GM12878 (cell line): ENCODE measurements around the gene TK2. TPM values are rescaled to one million over a fixed set of nuclear protein-coding genes. Genes with fewer than 3 reads are reported as not detected.

Experiments used
- ATAC-seq: fragments of 200-7000 bp; cut with Tn5 transposase; 3 replicates; pipeline ENCODE4 v1.9.1; 2020; ENCODE audit warnings: mild to moderate bottlenecking, moderate library complexity
- BruUV-seq: library from RNA; stranded (reverse); fragments of 400-500 nt; replicated peaks from 2 replicates; lab custom pipeline; 2021; lab: Mats Ljungman, UMichigan
- CTCF ChIA-PET: fragments of 300-600 bp; sonication (Branson Sonifier 250); formaldehyde crosslinking; extraction: SDS; loops from one replicate; lab custom pipeline; 2021; ENCODE audit warnings: inconsistent platforms; lab: Yijun Ruan, JAX
- POLR2A ChIA-PET: fragments of 350-600 bp; formaldehyde crosslinking; extraction: SDS; loops from one replicate; lab custom pipeline; 2021; ENCODE audit warnings: inconsistent platforms; lab: Charles Lee
- RAD21 ChIA-PET: fragments of 300-600 bp; sonication (Branson Sonifier 250); formaldehyde crosslinking; loops from one replicate; lab custom pipeline; 2023; ENCODE audit warnings: antibody characterized with exemption; ENCODE audit not compliant: unreplicated experiment; lab: Charles Lee
- SMC1A ChIA-PET: fragments of 300-600 bp; sonication (Branson Sonifier 250); formaldehyde crosslinking; loops from one replicate; lab custom pipeline; 2023; ENCODE audit not compliant: unreplicated experiment, uncharacterized antibody; lab: Charles Lee
- DNase-seq: peaks from one replicate; pipeline ENCODE4 v3.0.0-alpha.2; 2011; ENCODE audit warnings: low read depth, low spot score
- FAIRE-seq: peaks from 3 replicates; lab custom pipeline; 2011; peaks lifted over from hg19 to GRCh38; lab: Jason Lieb, UNC
- H2AFZ ChIP-seq: 2 replicates; pipeline ENCODE4 v1.6.0; 2011; ENCODE audit warnings: low read depth, low read length, control low read depth; ENCODE audit not compliant: control insufficient read depth
- H3K27ac ChIP-seq: 2 replicates; pipeline ENCODE4 v1.5.1; 2011; ENCODE audit warnings: control low read depth; ENCODE audit not compliant: control insufficient read depth, insufficient read depth
- H3K27me3 ChIP-seq, 2 experiments: replicated peaks in 1 of 2; 2 replicates each; pipeline versions ENCODE4 v1.6.0 to v1.6.1; 2011; ENCODE audit warnings: low read length in 1 of 2; ENCODE audit not compliant: control insufficient read depth in 2 of 2, insufficient read depth in 2 of 2
- H3K36me3 ChIP-seq, 2 experiments: 2 replicates each; pipeline ENCODE4 v1.5.1; 2011; ENCODE audit warnings: low read length in 1 of 2; ENCODE audit not compliant: control insufficient read depth in 2 of 2, insufficient read depth in 2 of 2
- H3K4me1 ChIP-seq: 2 replicates; pipeline ENCODE4 v1.6.1; 2011; ENCODE audit warnings: mild to moderate bottlenecking, low read length, moderate library complexity, mixed read lengths; ENCODE audit not compliant: control insufficient read depth, insufficient read depth
- H3K4me2 ChIP-seq: 2 replicates; pipeline ENCODE4 v1.6.0; 2011; ENCODE audit warnings: control low read depth; ENCODE audit not compliant: control insufficient read depth, insufficient read depth
- H3K4me3 ChIP-seq: fragments of 200-600 bp; sonication (generic); 2 replicates; pipeline ENCODE4 v1.5.1; 2016
- H3K79me2 ChIP-seq: 2 replicates; pipeline ENCODE4 v1.6.0; 2011; ENCODE audit warnings: low read length; ENCODE audit not compliant: control insufficient read depth, insufficient read depth
- H3K9ac ChIP-seq: 2 replicates; pipeline ENCODE4 v1.8.0; 2011; ENCODE audit warnings: low read length, control low read depth, mixed read lengths; ENCODE audit not compliant: control insufficient read depth, insufficient read depth
- H3K9me3 ChIP-seq: replicated peaks from 3 replicates; pipeline ENCODE4 v1.5.1; 2011; ENCODE audit warnings: mild to moderate bottlenecking, low read length; ENCODE audit not compliant: control insufficient read depth, insufficient read depth
- H4K20me1 ChIP-seq: 2 replicates; pipeline ENCODE4 v1.6.0; 2011; ENCODE audit not compliant: control insufficient read depth, insufficient read depth
- ETV6 ChIP-seq, 2 experiments: fragments of 450-650 bp in 1 of 2; IDR thresholded peaks in 1 of 2; conservative IDR thresholded peaks in 1 of 2; 2 replicates each; pipeline ENCODE4 v1.6.1; 2014; ENCODE audit warnings: antibody characterized with exemption in 1 of 2, borderline replicate concordance in 1 of 2, low read depth in 1 of 2, mild to moderate bottlenecking in 1 of 2, moderate library complexity in 1 of 2
- KAT2A ChIP-seq: conservative IDR thresholded peaks from 2 replicates; pipeline ENCODE4 v1.6.1; 2011; ENCODE audit warnings: low read depth, low read length; ENCODE audit not compliant: control insufficient read depth
- NKRF ChIP-seq: fragments of 450-650 bp; conservative IDR thresholded peaks from 2 replicates; pipeline ENCODE4 v1.6.1; 2017; ENCODE audit warnings: mild to moderate bottlenecking, moderate library complexity
- PML ChIP-seq: IDR thresholded peaks from 2 replicates; pipeline ENCODE4 v1.6.1; 2012; ENCODE audit warnings: low read length, inconsistent platforms
- POU2F2 ChIP-seq: IDR thresholded peaks from 3 replicates; pipeline ENCODE4 v1.6.1; 2011; ENCODE audit warnings: low read depth, mild to moderate bottlenecking, low read length, borderline replicate concordance
- WGBS: methylation state at CpG from one replicate; pipeline ENCODE4 v1.1.6; 2016; ENCODE audit warnings: low lambda C conversion rate; ENCODE audit not compliant: insufficient replicate concordance, insufficient coverage; ENCODE audit errors: missing lambda C conversion rate; 5-methylcytosine and 5-hydroxymethylcytosine counted together
- in situ Hi-C: fragments of 300-500 bp; cut with MboI; formaldehyde crosslinking; loops from 9 replicates; pipeline ENCODE4 v1.14.3; 2018; ENCODE audit warnings: mixed read lengths
- intact Hi-C: fragments of 100-400 bp; cut with micrococcal nuclease; formaldehyde crosslinking; loops from one replicate; pipeline ENCODE4 v1.14.2; 2022; ENCODE audit not compliant: unreplicated experiment
- polyA plus RNA-seq, 11 experiments: library from polyadenylated mRNA; depleted of rRNA in 4 of 11; unstranded in 6 of 11; stranded (reverse) in 5 of 11; fragments of >200 nt; fragmentation: Nextera tagmentation in 4 of 11; fragmentation: Illumina TruSeq in 1 of 11; extraction: Ambion mirVana in 4 of 11; extraction: Trizol in 1 of 11; gene quantifications; 1 replicate in 1 of 11; 2 replicates in 10 of 11; pipeline versions ENCODE4 v1.2.1 to v1.2.3, GENCODE V29; 2011 to 2016; ENCODE audit warnings: inconsistent platforms in 2 of 11, missing spikeins in 2 of 11, low read depth in 1 of 11
- total RNA-seq, 4 experiments: library from RNA; depleted of rRNA in 3 of 4; stranded (reverse); fragments of >200 nt in 3 of 4; fragmentation: Illumina TruSeq in 1 of 4; extraction: Trizol in 1 of 4; gene quantifications; 2 replicates each; pipeline versions ENCODE4 v1.2.1 to v1.2.3, GENCODE V29; 2013 to 2021

Gene TK2
- total and polyA plus RNA-seq, 10 of the 15 experiments (the other 5 are each of a cell fraction or from before 2014, with no cell fraction given): 1.3 to 12.4 (median 3.0) TPM

GRCh38 chr16:66541388-66542355, 8.2 kb downstream of the TK2 start:
- in situ Hi-C loops: loop anchor here (25.0 kb wide), 1 partner anchor 496 kb away; the partner anchor contains the start of gene CBFB
- ChIA-PET POLR2A (interaction anchor here (1.2 to 2.2 kb wide), 3 partner anchors 11 to 67 kb away, joined by 3 to 5 read pairs (median 3); partner anchors contain the start of gene CKLF), RAD21 (interaction anchor here (1.1 kb wide), 1 partner anchor 10 kb away, joined by 3 read pairs; no protein-coding TSS in a partner anchor), CTCF (interaction anchor here (0.6 to 3.6 kb wide), 4 partner anchors 10 to 48 kb away, joined by 3 to 12 read pairs (median 9); partner anchors contain the start of gene CKLF), SMC1A (interaction anchor here (1.1 to 5.3 kb wide), 5 partner anchors 11 to 34 kb away, joined by 3 to 19 read pairs (median 3); partner anchors contain the start of gene CKLF)
- DNase-seq: no peak
- Histone ChIP-seq H3K36me3 (no peaks in the 10 kb centered on the region), H3K27ac (no peak overlapping the region), H2AFZ (no peak overlapping the region), H3K4me2 (no peak overlapping the region), H3K4me3 (no peak overlapping the region), H3K27me3 (no peaks in the 10 kb centered on the region; a peak in 1 of 4 replicates), H3K79me2 (no peaks in the 10 kb centered on the region), H3K4me1 (peaks cover 9% of the 10 kb centered on the region), H3K9me3 (no peaks in the 10 kb centered on the region), H4K20me1 (no peaks in the 10 kb centered on the region), H3K9ac (no peak overlapping the region)
- WGBS: 81% methylated on average over 18 of the region's 18 CpGs
- no TSS peak for BruUV-seq
- FAIRE-seq: no peak
- intact Hi-C loops: no loop called here
- TF ChIP-seq POU2F2: no peak
- TF ChIP-seq ETV6 (conservative IDR thresholded peaks at IDR 0.05 in 1 of 2, IDR thresholded peaks at IDR 0.05 in 1 of 2; ENCODE audit: borderline replicate concordance in 1 of 2, low read depth in 1 of 2): no peak
- TF ChIP-seq KAT2A: no peak
- TF ChIP-seq NKRF: no peak
- TF ChIP-seq PML: no peak
- no peak for ATAC-seq
